Measurements from ENCODE around the gene ID2. TPM values are rescaled to one million over a fixed set of nuclear protein-coding genes. Genes with fewer than 3 reads are reported as not detected.

The ID2 gene
- total RNA-seq, 1 donor from 2014 or later = 11.9 TPM

GRCh38 chr2:8648441-8649213, 33.2 kb upstream of the ID2 start:
- DNase-seq (ENCODE audit: extremely low spot score, unreplicated experiment) = no peak
- TF ChIP-seq CTCF (IDR thresholded peaks at IDR 0.05) = no peak
- H3K9me3 Mint-ChIP-seq (ENCODE audit: unreplicated experiment) = no peaks in the 10 kb centered on the region
- H3K36me3 Mint-ChIP-seq (ENCODE audit: unreplicated experiment) = no peaks in the 10 kb centered on the region
- no peak overlapping the region for H3K4me3 Mint-ChIP-seq (ENCODE audit: unreplicated experiment)
- no peak overlapping the region for H3K27ac Mint-ChIP-seq (ENCODE audit: unreplicated experiment)
- H3K27me3 Mint-ChIP-seq (ENCODE audit: unreplicated experiment) = no peaks in the 10 kb centered on the region
- H3K4me1 Mint-ChIP-seq (ENCODE audit: unreplicated experiment) = peaks cover 3% of the 10 kb centered on the region

- H3K36me3 Mint-ChIP-seq (ENCODE audit: unreplicated experiment) = no peaks in the 10 kb centered on the region
Observed at GRCh38 chr2:8649718-8650117, 32.1 kb upstream of the ID2 start.

GRCh38 chr2:8650256-8650655, 31.6 kb upstream of the ID2 start:
- no peaks in the 10 kb centered on the region for H3K36me3 Mint-ChIP-seq (ENCODE audit: unreplicated experiment)
- no peak for TF ChIP-seq CTCF (IDR thresholded peaks at IDR 0.05)
- no peaks in the 10 kb centered on the region for H3K9me3 Mint-ChIP-seq (ENCODE audit: unreplicated experiment)
- DNase-seq (ENCODE audit: extremely low spot score, unreplicated experiment) = no peak
- no peak overlapping the region for H3K4me3 Mint-ChIP-seq (ENCODE audit: unreplicated experiment)
- peaks cover 3% of the 10 kb centered on the region for H3K4me1 Mint-ChIP-seq (ENCODE audit: unreplicated experiment)
- H3K27me3 Mint-ChIP-seq (ENCODE audit: unreplicated experiment) = no peaks in the 10 kb centered on the region
- no peak overlapping the region for H3K27ac Mint-ChIP-seq (ENCODE audit: unreplicated experiment)

More at GRCh38 chr2:8649718-8650117, 32.1 kb upstream of the ID2 start:
- H3K27ac Mint-ChIP-seq (ENCODE audit: unreplicated experiment) = no peak overlapping the region
- H3K4me3 Mint-ChIP-seq (ENCODE audit: unreplicated experiment) = no peak overlapping the region
- no peaks in the 10 kb centered on the region for H3K27me3 Mint-ChIP-seq (ENCODE audit: unreplicated experiment)
- DNase-seq (ENCODE audit: extremely low spot score, unreplicated experiment) = no peak
- TF ChIP-seq CTCF (IDR thresholded peaks at IDR 0.05) = no peak
- peaks cover 3% of the 10 kb centered on the region for H3K4me1 Mint-ChIP-seq (ENCODE audit: unreplicated experiment)
- H3K9me3 Mint-ChIP-seq (ENCODE audit: unreplicated experiment) = no peaks in the 10 kb centered on the region

GRCh38 chr2:8652774-8653426, 29.0 kb upstream of the ID2 start:
- TF ChIP-seq CTCF (IDR thresholded peaks at IDR 0.05) = no peak
- no peak overlapping the region for H3K27ac Mint-ChIP-seq (ENCODE audit: unreplicated experiment)
- peaks cover 6% of the 10 kb centered on the region for H3K4me1 Mint-ChIP-seq (ENCODE audit: unreplicated experiment)
- no peaks in the 10 kb centered on the region for H3K9me3 Mint-ChIP-seq (ENCODE audit: unreplicated experiment)
- DNase-seq (ENCODE audit: extremely low spot score, unreplicated experiment) = no peak
- H3K27me3 Mint-ChIP-seq (ENCODE audit: unreplicated experiment) = no peaks in the 10 kb centered on the region
- no peak overlapping the region for H3K4me3 Mint-ChIP-seq (ENCODE audit: unreplicated experiment)
- no peaks in the 10 kb centered on the region for H3K36me3 Mint-ChIP-seq (ENCODE audit: unreplicated experiment)

GRCh38 chr2:8653485-8653884, 28.4 kb upstream of the ID2 start:
- Mint-ChIP-seq H3K36me3 (ENCODE audit: unreplicated experiment) (no peaks in the 10 kb centered on the region), H3K4me3 (ENCODE audit: unreplicated experiment) (no peak overlapping the region), H3K27me3 (ENCODE audit: unreplicated experiment) (no peaks in the 10 kb centered on the region), H3K27ac (ENCODE audit: unreplicated experiment) (no peak overlapping the region), H3K9me3 (ENCODE audit: unreplicated experiment) (no peaks in the 10 kb centered on the region), H3K4me1 (ENCODE audit: unreplicated experiment) (peaks cover 6% of the 10 kb centered on the region)
- no peak for TF ChIP-seq CTCF (IDR thresholded peaks at IDR 0.05)
- DNase-seq (ENCODE audit: extremely low spot score, unreplicated experiment) = no peak
